Progenitor cell of endocrine pancreas (in vitro differentiated cells): ENCODE measurements around the gene TRPV5. TPM values are rescaled to one million over a fixed set of nuclear protein-coding genes. Genes with fewer than 3 reads are reported as not detected.
A peak's percentile ranks its signal among the peaks of the same experiment; 100 is the strongest.

Experiments
- DNase-seq: peaks from one replicate; pipeline ENCODE4 v3.0.0; 2021; ENCODE audit warnings: low spot score; ENCODE audit not compliant: unreplicated experiment
- H3K27ac Mint-ChIP-seq: 2 replicates; pipeline ENCODE4 v1.8.0; 2021; ENCODE audit warnings: mild to moderate bottlenecking, moderate library complexity, mixed read lengths
- H3K27me3 Mint-ChIP-seq: 2 replicates; pipeline ENCODE4 v1.8.0; 2021; ENCODE audit warnings: mixed read lengths
- H3K36me3 Mint-ChIP-seq: 2 replicates; pipeline ENCODE4 v1.8.0; 2022; ENCODE audit warnings: mixed read lengths; ENCODE audit not compliant: insufficient read depth
- H3K4me1 Mint-ChIP-seq: 2 replicates; pipeline ENCODE4 v1.8.0; 2021; ENCODE audit warnings: low read depth, mixed read lengths
- H3K4me3 Mint-ChIP-seq: 2 replicates; pipeline ENCODE4 v1.8.0; 2021; ENCODE audit warnings: low read depth, mild to moderate bottlenecking, moderate library complexity, mixed read lengths
- H3K9me3 Mint-ChIP-seq: 2 replicates; pipeline ENCODE4 v1.8.0; 2021; ENCODE audit warnings: low read depth, mixed read lengths
- CTCF ChIP-seq: fragments of 200-600 bp; sonication (generic); IDR thresholded peaks from one replicate; pipeline ENCODE4 v1.5.0; 2021; ENCODE audit warnings: antibody characterized with exemption, mild to moderate bottlenecking; ENCODE audit not compliant: unreplicated experiment
- total RNA-seq: library from RNA; stranded (reverse); gene quantifications from 2 replicates; pipeline ENCODE4 v1.2.1, GENCODE V29; 2021

Gene TRPV5
- total RNA-seq, 1 donor from 2014 or later = 0.14 TPM

- Mint-ChIP-seq H3K4me3 (no peak overlapping the region), H3K27me3 (peaks cover 20% of the 10 kb centered on the region), H3K36me3 (no peaks in the 10 kb centered on the region), H3K27ac (no peak overlapping the region), H3K9me3 (no peaks in the 10 kb centered on the region), H3K4me1 (no peaks in the 10 kb centered on the region)
- DNase-seq = no peak
- no peak for TF ChIP-seq CTCF
Measured at GRCh38 chr7:142948603-142949002, 15.1 kb upstream of the TRPV5 start.

GRCh38 chr7:142945001-142945400 is 11.5 kb upstream of the TRPV5 start:
- no peak overlapping the region for H3K4me3 Mint-ChIP-seq
- no peak overlapping the region for H3K27ac Mint-ChIP-seq

GRCh38 chr7:142943706-142944268 is 10.2 kb upstream of the TRPV5 start:
- Mint-ChIP-seq H3K9me3 (no peaks in the 10 kb centered on the region), H3K4me3 (no peak overlapping the region), H3K4me1 (peaks cover 4% of the 10 kb centered on the region), H3K27me3 (peaks cover 18% of the 10 kb centered on the region), H3K27ac (no peak overlapping the region), H3K36me3 (no peaks in the 10 kb centered on the region)
- no peak for DNase-seq
- TF ChIP-seq CTCF = no peak

More at GRCh38 chr7:142945001-142945400, 11.5 kb upstream of the TRPV5 start:
- H3K27me3 Mint-ChIP-seq = peaks cover 12% of the 10 kb centered on the region
- no peaks in the 10 kb centered on the region for H3K36me3 Mint-ChIP-seq
- TF ChIP-seq CTCF = no peak
- no peaks in the 10 kb centered on the region for H3K9me3 Mint-ChIP-seq
- DNase-seq = no peak
- H3K4me1 Mint-ChIP-seq = peaks cover 4% of the 10 kb centered on the region

- Mint-ChIP-seq H3K4me3 (no peak overlapping the region), H3K9me3 (no peaks in the 10 kb centered on the region), H3K27me3 (peaks cover 25% of the 10 kb centered on the region), H3K4me1 (peaks cover 4% of the 10 kb centered on the region), H3K36me3 (no peaks in the 10 kb centered on the region), H3K27ac (peak overlapping the region; percentile 81)
- DNase-seq = no peak
- TF ChIP-seq CTCF = no peak
Measured at GRCh38 chr7:142942746-142943145, 9.2 kb upstream of the TRPV5 start.

GRCh38 chr7:142941541-142941940 is 8.0 kb upstream of the TRPV5 start:
- no peak overlapping the region for H3K4me3 Mint-ChIP-seq
- no peaks in the 10 kb centered on the region for H3K9me3 Mint-ChIP-seq

More at GRCh38 chr7:142941541-142941940, 8.0 kb upstream of the TRPV5 start:
- no peak for TF ChIP-seq CTCF
- Mint-ChIP-seq H3K27ac (no peak overlapping the region), H3K36me3 (no peaks in the 10 kb centered on the region), H3K27me3 (peaks cover 22% of the 10 kb centered on the region), H3K4me1 (peaks cover 4% of the 10 kb centered on the region)
- DNase-seq = no peak
